AG04450 (cell line): ENCODE measurements around the gene FBXW8. TPM values are rescaled to one million over a fixed set of nuclear protein-coding genes. Genes with fewer than 3 reads are reported as not detected.
A peak's percentile ranks its signal among the peaks of the same experiment; 100 is the strongest.

Source experiments
- CTCF ChIA-PET: fragments of 300-600, 350-600 bp; formaldehyde crosslinking; extraction: SDS; loops from one replicate; lab custom pipeline; 2022; ENCODE audit warnings: antibody characterized with exemption, inconsistent platforms; lab: Charles Lee
- POLR2A ChIA-PET: fragments of 350-600 bp; formaldehyde crosslinking; extraction: SDS; loops from one replicate; lab custom pipeline; 2021; ENCODE audit warnings: antibody characterized with exemption, inconsistent platforms; lab: Yijun Ruan, JAX
- DNase-seq: peaks from one replicate; pipeline ENCODE4 v3.0.0-alpha.2; 2011; ENCODE audit warnings: low read depth, low spot score
- H3K27ac ChIP-seq: one replicate; pipeline ENCODE4 v1.5.1; 2012; ENCODE audit warnings: low read depth, low read length, control low read depth
- H3K27me3 ChIP-seq: one replicate; pipeline ENCODE4 v1.6.0; 2012; ENCODE audit warnings: low read length; ENCODE audit not compliant: control insufficient read depth, insufficient read depth
- H3K4me3 ChIP-seq: 2 replicates; pipeline ENCODE4 v1.5.1; 2011; ENCODE audit warnings: mild to moderate bottlenecking, low read depth, low read length, control low read depth
- H3K9me3 ChIP-seq: 2 replicates; pipeline ENCODE4 v1.5.1; 2012; ENCODE audit warnings: low read length; ENCODE audit not compliant: control insufficient read depth, insufficient read depth
- CTCF ChIP-seq: IDR thresholded peaks from 2 replicates; pipeline ENCODE4 v1.5.1; 2011; ENCODE audit warnings: low read depth, low read length, control low read depth, inconsistent platforms
- polyA plus RNA-seq: library from polyadenylated mRNA; depleted of rRNA; stranded (reverse); fragments of >200 nt; gene quantifications from 2 replicates; pipeline ENCODE4 v1.2.3, GENCODE V29; 2011

The FBXW8 gene
- polyA plus RNA-seq, 1 experiment, result 23.0 TPM

GRCh38 chr12:116982791-116983411 lies 72.2 kb downstream of the FBXW8 start:
- POLR2A ChIA-PET, result interaction anchor here (0.6 kb wide), 1 partner anchor 8 kb away, joined by 4 read pairs; no protein-coding TSS in a partner anchor
- CTCF ChIA-PET, result interaction anchor here (0.6 to 1.6 kb wide), 2 partner anchors 23 to 40 kb away, joined by 3 to 6 read pairs; no protein-coding TSS in a partner anchor
- DNase-seq, result peak; percentile 78
- H3K27me3 ChIP-seq, result no peaks in the 10 kb centered on the region
- no peak for TF ChIP-seq CTCF
- H3K9me3 ChIP-seq, result no peaks in the 10 kb centered on the region
- H3K4me3 ChIP-seq, result peak overlapping the region; percentile 31
- H3K27ac ChIP-seq, result peak overlapping the region; percentile 91

GRCh38 chr12:116984098-116984497 lies 73.3 kb downstream of the FBXW8 start:
- ChIA-PET CTCF (interaction anchor here (0.6 kb wide), 1 partner anchor 8 kb away, joined by 7 read pairs; no protein-coding TSS in a partner anchor), POLR2A (no interaction called here)
- Histone ChIP-seq H3K4me3 (no peak overlapping the region), H3K27me3 (no peaks in the 10 kb centered on the region), H3K9me3 (no peaks in the 10 kb centered on the region), H3K27ac (no peak overlapping the region)
- no peak for TF ChIP-seq CTCF
- DNase-seq, result no peak

- TF ChIP-seq CTCF, result no peak
- H3K4me3 ChIP-seq, result no peak overlapping the region
- no peak for DNase-seq
- H3K27me3 ChIP-seq, result no peaks in the 10 kb centered on the region
- ChIA-PET CTCF (interaction anchor here (1.2 kb wide), 1 partner anchor 10 kb away, joined by 5 read pairs; no protein-coding TSS in a partner anchor), POLR2A (interaction anchor here (1.1 kb wide), 1 partner anchor 12 kb away, joined by 3 read pairs; no protein-coding TSS in a partner anchor)
- no peak overlapping the region for H3K27ac ChIP-seq
- H3K9me3 ChIP-seq, result no peaks in the 10 kb centered on the region
Measured at GRCh38 chr12:116990329-116990728, 79.6 kb downstream of the FBXW8 start.

GRCh38 chr12:116990971-116991966 lies 80.5 kb downstream of the FBXW8 start:
- peak; percentile 46 for DNase-seq
- Histone ChIP-seq H3K27me3 (no peaks in the 10 kb centered on the region), H3K27ac (peak overlapping the region; percentile 59), H3K9me3 (no peaks in the 10 kb centered on the region), H3K4me3 (no peak overlapping the region)
- POLR2A ChIA-PET, result interaction anchor here (0.6 to 1.1 kb wide), 3 partner anchors 9 to 156 kb away, joined by 3 to 6 read pairs (median 4); no protein-coding TSS in a partner anchor
- no peak for TF ChIP-seq CTCF
- CTCF ChIA-PET, result interaction anchor here (1.1 to 1.2 kb wide), 3 partner anchors 9 to 866 kb away, joined by 3 to 5 read pairs (median 4); no protein-coding TSS in a partner anchor
